Pancreas (tissue), 10 donors: ENCODE results near the gene CORT. TPM values are rescaled to one million over a fixed set of nuclear protein-coding genes. Genes with fewer than 3 reads are reported as not detected.
A peak's percentile ranks its signal among the peaks of the same experiment; 100 is the strongest.
"Not testable (repeated sequence)": the region's sequence is repeated elsewhere in the genome, so short reads cannot be mapped to it uniquely, and the experiment has no call there.

Source experiments
- ATAC-seq, 4 donors: fragments of 200-7000 bp; cut with Tn5 transposase; one replicate each; pipeline versions ENCODE4 v1.8.0 to v1.9.1; 2020; ENCODE audit warnings: mild to moderate bottlenecking in 4 of 4, moderate library complexity in 4 of 4
- DNase-seq, 6 donors: peaks; one replicate each; pipeline ENCODE4 v3.0.0-alpha.2; 2020
- FAIRE-seq: peaks from 2 replicates; lab custom pipeline; 2012; peaks lifted over from hg19 to GRCh38; lab: Jason Lieb, UNC
- H3K27ac ChIP-seq, 4 donors: fragments of 200-600 bp; sonication (generic); 1 replicate in 3 of 4; 2 replicates in 1 of 4; pipeline versions ENCODE4 v1.5.0 to v1.8.0; 2020
- H3K27me3 ChIP-seq, 4 donors: fragments of 200-600 bp; one replicate each; pipeline ENCODE4 v1.8.0; 2021
- H3K36me3 ChIP-seq, 3 donors: fragments of 200-600 bp; sonication (generic) in 1 of 3; one replicate each; pipeline versions ENCODE4 v1.5.0 to v1.8.0; 2020 to 2021
- H3K4me1 ChIP-seq, 3 donors: fragments of 200-600 bp; one replicate each; pipeline ENCODE4 v1.8.0; 2021
- H3K4me3 ChIP-seq, 4 donors: fragments of 200-600 bp; sonication (generic) in 2 of 4; one replicate each; pipeline versions ENCODE4 v1.5.0 to v1.8.0; 2020 to 2021
- H3K9me3 ChIP-seq, 4 donors: fragments of 200-600 bp; one replicate each; pipeline ENCODE4 v1.8.0; 2021
- CTCF ChIP-seq, 4 donors: fragments of 200-600 bp; sonication (generic) in 3 of 4; IDR thresholded peaks; one replicate each; pipeline versions ENCODE4 v1.5.0 to v1.8.0; 2021; ENCODE audit warnings: antibody characterized with exemption in 4 of 4
- WGBS, 2 donors: extraction: QIAGEN DNeasy Blood & Tissue Kit; methylation state at CpG; one replicate each; pipeline ENCODE4 v1.1.7; 2013; 5-methylcytosine and 5-hydroxymethylcytosine counted together
- intact Hi-C, 3 donors: fragments of 100-400 bp; cut with DNase I; formaldehyde crosslinking; loops; one replicate each; pipeline versions ENCODE4 v1.11.1 to v1.14.2; 2022
- polyA plus RNA-seq, 2 donors: library from polyadenylated mRNA; stranded (reverse); fragments of 200-250 nt; gene quantifications; one replicate each; pipeline ENCODE4 v1.2.3, GENCODE V29; 2013
- total RNA-seq, 6 donors: library from RNA; stranded (reverse); fragmentation: NEBNext Ultra II Directional in 4 of 6; extraction: Animal tissue kit (Norgen Biotek cat#: 25700) in 4 of 6; gene quantifications; one replicate each; pipeline versions ENCODE4 v1.2.1 to v1.2.4, GENCODE V29; 2021 to 2023
- donor health status: healthy with polysubstance abuse.
- donor health status: DM: no; HTN: no; CAD: no; lungs with moderate emphysema.
- donor health status: DM: no; HTN: no; CAD: no.
- donor health status: control.
- donor health status: control.
- donor health status: Bipolar disorder and iron deficiency.
- donor health status: DM: yes; HTN: yes; CAD: no.
- donor health status: DM: no; HTN: no; CAD: no.
- donor health status: DM: no; HTN: no; CAD: no.
- donor health status: DM: yes; HTN: yes; CAD: no.

Gene CORT
- total and polyA plus RNA-seq, 8 donors: 0.22 to 0.85 (median 0.34) TPM; not detected in 5

GRCh38 chr1:10472220-10473144, 22.7 kb downstream of the CORT start, which contains the start of gene DFFA:
Gene DFFA, minus strand, starts transcription at chr1:10472529. Its CDS starts 71 bp downstream, at chr1:10472458.
- Histone ChIP-seq H3K36me3 (peaks cover 0 to 10% (median 0%) of the 10 kb centered on the region in 3 donors), H3K4me1 (peaks cover 7 to 19% (median 16%) of the 10 kb centered on the region in 3 donors), H3K27ac (peak within 1 kb of the TSS in 3 of 4 donors; percentile 9 to 57 (median 41)), H3K9me3 (no peaks in the 10 kb centered on the region), H3K27me3 (no peaks in the 10 kb centered on the region), H3K4me3 (peak within 1 kb of the TSS; percentile 55 to 89 (median 66))
- ATAC-seq: peak; percentile 87 to 95 (median 90)
- intact Hi-C loops: no loop called here
- DNase-seq: peak; percentile 88 to 95 (median 91)
- TF ChIP-seq CTCF (IDR thresholded peaks at IDR 0.05): no peak
- no peak for FAIRE-seq
- WGBS, 2 donors: 1% methylated on average over 59 of the region's 59 CpGs

GRCh38 chr1:10473145-10473765, 23.4 kb downstream of the CORT start:
- no peak for FAIRE-seq
- no peak overlapping the region for H3K27ac ChIP-seq
- H3K9me3 ChIP-seq: no peaks in the 10 kb centered on the region
- 84 to 91% methylated on average over 23 of the region's 23 CpGs for WGBS, 2 donors
- intact Hi-C loops: no loop called here
- no peak for ATAC-seq
- no peak for TF ChIP-seq CTCF (IDR thresholded peaks at IDR 0.05)
- H3K36me3 ChIP-seq: peaks cover 0 to 3% (median 0%) of the 10 kb centered on the region in 3 donors
- no peaks in the 10 kb centered on the region for H3K27me3 ChIP-seq
- DNase-seq: no peak
- H3K4me3 ChIP-seq: no peak overlapping the region
- peaks cover 7 to 19% (median 16%) of the 10 kb centered on the region in 3 donors for H3K4me1 ChIP-seq

- WGBS, 2 donors: 81 to 85% methylated on average over 10 of the region's 10 CpGs
- peak overlapping the region; percentile 72 to 94 (median 89) for H3K4me3 ChIP-seq
- peak overlapping the region in 2 of 4 donors; percentile 72 to 74 for H3K27ac ChIP-seq
- FAIRE-seq, ATAC-seq, intact Hi-C loops, H3K9me3 ChIP-seq, DNase-seq, H3K27me3 ChIP-seq, H3K36me3 ChIP-seq: not testable (repeated sequence)
- H3K4me1 ChIP-seq: peaks cover 7 to 19% (median 16%) of the 10 kb centered on the region in 3 donors
These were observed 24.4 kb downstream of the CORT start for GRCh38 chr1:10474309-10474612.

- intact Hi-C loops: no loop called here
- ATAC-seq (peak; percentile 86 to 92 (median 90)), FAIRE-seq (no peak), DNase-seq (peak; percentile 84 to 95 (median 86))
- H3K9me3 ChIP-seq: no peaks in the 10 kb centered on the region
- no peaks in the 10 kb centered on the region for H3K36me3 ChIP-seq
- H3K4me1 ChIP-seq: peaks cover 7 to 19% (median 16%) of the 10 kb centered on the region in 3 donors
- H3K27ac ChIP-seq: peak within 1 kb of the TSS; percentile 39 to 74 (median 62)
- 9 to 13% methylated on average over 37 to 50 of the region's 50 CpGs for WGBS, 2 donors
- TF ChIP-seq CTCF (IDR thresholded peaks at IDR 0.05): no peak
- no peaks in the 10 kb centered on the region for H3K27me3 ChIP-seq
- H3K4me3 ChIP-seq: peak within 1 kb of the TSS; percentile 72 to 94 (median 89)
These were observed 25.0 kb downstream of the CORT start, which contains the start of gene PEX14 for GRCh38 chr1:10474613-10475507. Gene PEX14, plus strand, starts transcription at chr1:10474950. Its CDS starts 17 bp downstream, at chr1:10474967.
